ENCODE results near the gene LHPP.

The LHPP gene

GRCh38 chr10:124630551-124630950 is 168.9 kb downstream of the LHPP start:
- no peak for FAIRE-seq

GRCh38 chr10:124632064-124632531 is 170.5 kb downstream of the LHPP start:
- no peak for FAIRE-seq

GRCh38 chr10:124632566-124632965 is 170.9 kb downstream of the LHPP start:
- no peak for FAIRE-seq

- no peak for FAIRE-seq
Measured at GRCh38 chr10:124636271-124636995, 174.8 kb downstream of the LHPP start.

GRCh38 chr10:124637091-124637700 is 175.6 kb downstream of the LHPP start:
- no peak for FAIRE-seq

GRCh38 chr10:124637746-124638145 is 176.1 kb downstream of the LHPP start:
- no peak for FAIRE-seq

- FAIRE-seq: no peak
Measured at GRCh38 chr10:124639206-124639605, 177.6 kb downstream of the LHPP start.

- no peak for FAIRE-seq
Measured at GRCh38 chr10:124639646-124640045, 178.0 kb downstream of the LHPP start.

GRCh38 chr10:124640056-124640455 is 178.4 kb downstream of the LHPP start:
- FAIRE-seq: no peak

GRCh38 chr10:124640538-124641231 is 179.1 kb downstream of the LHPP start:
- no peak for FAIRE-seq

- no peak for FAIRE-seq
Measured at GRCh38 chr10:124641282-124642087, 179.9 kb downstream of the LHPP start.

- FAIRE-seq: no peak
Measured at GRCh38 chr10:124642088-124642710, 180.6 kb downstream of the LHPP start.

- FAIRE-seq: no peak
Measured at GRCh38 chr10:124643330-124644009, 181.8 kb downstream of the LHPP start.

GRCh38 chr10:124644236-124644635 is 182.6 kb downstream of the LHPP start:
- no peak for FAIRE-seq

- no peak for FAIRE-seq
Measured at GRCh38 chr10:124644771-124645415, 183.3 kb downstream of the LHPP start.

- no peak for FAIRE-seq
Measured at GRCh38 chr10:124645467-124646095, 184.0 kb downstream of the LHPP start.

- FAIRE-seq: no peak
Measured at GRCh38 chr10:124646483-124647352, 185.1 kb downstream of the LHPP start.

- no peak for FAIRE-seq
Measured at GRCh38 chr10:124647421-124648130, 186.0 kb downstream of the LHPP start.

GRCh38 chr10:124648131-124648475 is 186.5 kb downstream of the LHPP start:
- no peak for FAIRE-seq
